ENCODE results near the gene SH3BGRL3. TPM values are rescaled to one million over a fixed set of nuclear protein-coding genes. Genes with fewer than 3 reads are reported as not detected.

SH3BGRL3 gene
- total and polyA plus RNA-seq, 7 experiments from 2014 or later = 156 to 636 (median 380) TPM

- H3K4me1 Mint-ChIP-seq = peaks cover 0 to 6% (median 0%) of the 10 kb centered on the region in 7 donors
- ATAC-seq (peak; percentile 80), DNase-seq (no peak)
- H3K27ac Mint-ChIP-seq = peak overlapping the region in 1 of 9 donors; percentile 5
- intact Hi-C loops (cut with micrococcal nuclease) = no loop called here
- Histone ChIP-seq H3K4me3 (ENCODE audit: low read length) (no peak overlapping the region), H3K27me3 (ENCODE audit: control insufficient read depth in 2 of 2, insufficient read depth in 2 of 2, low read length in 2 of 2) (no peaks in the 10 kb centered on the region), H3K27ac (ENCODE audit: low read depth, low read length) (no peak overlapping the region), H3K36me3 (ENCODE audit: control insufficient read depth in 2 of 3, insufficient read depth in 3 of 3, low read length in 3 of 3) (peaks cover 3 to 81% (median 14%) of the 10 kb centered on the region in 3 experiments), H3K4me1 (ENCODE audit: control insufficient read depth in 2 of 2, insufficient read depth in 2 of 2, low read length in 2 of 2) (no peaks in the 10 kb centered on the region), H3K9me3 (ENCODE audit: control insufficient read depth in 2 of 3, low read length in 3 of 3) (no peaks in the 10 kb centered on the region)
- ChIA-PET POLR2A (interaction anchor here (0.6 kb wide), 1 partner anchor 10 kb away, joined by 4 read pairs; no protein-coding TSS in a partner anchor), CTCF (no interaction called here)
- peaks cover 19 to 66% (median 42%) of the 10 kb centered on the region in 5 donors for H3K36me3 Mint-ChIP-seq
- H3K9me3 Mint-ChIP-seq = no peaks in the 10 kb centered on the region
- H3K4me3 Mint-ChIP-seq = no peak overlapping the region
- H3K27me3 Mint-ChIP-seq = no peaks in the 10 kb centered on the region
These were observed 20.3 kb upstream of the SH3BGRL3 start for GRCh38 chr1:26259578-26259977.

GRCh38 chr1:26263212-26263611 lies 16.7 kb upstream of the SH3BGRL3 start:
- Mint-ChIP-seq H3K27me3 (no peaks in the 10 kb centered on the region), H3K4me1 (peaks cover 0 to 9% (median 0%) of the 10 kb centered on the region in 7 donors), H3K4me3 (no peak overlapping the region), H3K36me3 (peaks cover 17 to 62% (median 45%) of the 10 kb centered on the region in 5 donors), H3K27ac (no peak overlapping the region), H3K9me3 (peaks cover 0 to 3% (median 1%) of the 10 kb centered on the region in 11 donors)
- ATAC-seq (no peak), DNase-seq (no peak)
- intact Hi-C loops (cut with micrococcal nuclease) = no loop called here
- H3K4me1 ChIP-seq (ENCODE audit: control insufficient read depth in 2 of 2, insufficient read depth in 2 of 2, low read length in 2 of 2) = no peaks in the 10 kb centered on the region
- POLR2A ChIA-PET = interaction anchor here (0.5 kb wide), 1 partner anchor 85 kb away, joined by 3 read pairs; no protein-coding TSS in a partner anchor
- no peaks in the 10 kb centered on the region for H3K9me3 ChIP-seq (ENCODE audit: control insufficient read depth in 2 of 3, low read length in 3 of 3)
- CTCF ChIA-PET = interaction anchor here (0.8 kb wide), 1 partner anchor 111 kb away, joined by 3 read pairs; no protein-coding TSS in a partner anchor
- H3K27ac ChIP-seq (ENCODE audit: low read depth, low read length) = no peak overlapping the region
- no peak overlapping the region for H3K4me3 ChIP-seq (ENCODE audit: low read length)
- peaks cover 3 to 60% (median 5%) of the 10 kb centered on the region in 3 experiments for H3K36me3 ChIP-seq (ENCODE audit: control insufficient read depth in 2 of 3, insufficient read depth in 3 of 3, low read length in 3 of 3)
- H3K27me3 ChIP-seq (ENCODE audit: control insufficient read depth in 2 of 2, insufficient read depth in 2 of 2, low read length in 2 of 2) = no peaks in the 10 kb centered on the region

GRCh38 chr1:26265405-26265804 lies 14.5 kb upstream of the SH3BGRL3 start:
- ChIA-PET CTCF (interaction anchor here (0.6 kb wide), 1 partner anchor 61 kb away, joined by 3 read pairs; no protein-coding TSS in a partner anchor), POLR2A (no interaction called here)
- Histone ChIP-seq H3K9me3 (ENCODE audit: control insufficient read depth in 2 of 3, low read length in 3 of 3) (peaks cover 0 to 9% (median 4%) of the 10 kb centered on the region in 3 experiments), H3K27me3 (ENCODE audit: control insufficient read depth in 2 of 2, insufficient read depth in 2 of 2, low read length in 2 of 2) (no peaks in the 10 kb centered on the region), H3K27ac (ENCODE audit: low read depth, low read length) (no peak overlapping the region), H3K36me3 (ENCODE audit: control insufficient read depth in 2 of 3, insufficient read depth in 3 of 3, low read length in 3 of 3) (peaks cover 0 to 59% (median 0%) of the 10 kb centered on the region in 3 experiments), H3K4me3 (ENCODE audit: low read length) (no peak overlapping the region), H3K4me1 (ENCODE audit: control insufficient read depth in 2 of 2, insufficient read depth in 2 of 2, low read length in 2 of 2) (no peaks in the 10 kb centered on the region)
- no peak overlapping the region for H3K27ac Mint-ChIP-seq
- intact Hi-C loops (cut with micrococcal nuclease) = no loop called here
- no peak for DNase-seq
- peaks cover 0 to 6% (median 0%) of the 10 kb centered on the region in 7 donors for H3K4me1 Mint-ChIP-seq
- no peak overlapping the region for H3K4me3 Mint-ChIP-seq
- no peak for ATAC-seq
- H3K36me3 Mint-ChIP-seq = peaks cover 14 to 66% (median 46%) of the 10 kb centered on the region in 5 donors
- peaks cover 0 to 15% (median 8%) of the 10 kb centered on the region in 11 donors for H3K9me3 Mint-ChIP-seq
- no peaks in the 10 kb centered on the region for H3K27me3 Mint-ChIP-seq

GRCh38 chr1:26268290-26269197 lies 11.3 kb upstream of the SH3BGRL3 start:
- intact Hi-C loops (cut with micrococcal nuclease) = no loop called here
- POLR2A ChIA-PET = interaction anchor here (1.0 to 26.8 kb wide), 2 partner anchors 45 to 70 kb away, joined by 3 to 1967 read pairs; partner anchors contain the start of genes CD52 and UBXN11
- H3K4me3 Mint-ChIP-seq = no peak overlapping the region

GRCh38 chr1:26269198-26269550 lies 10.7 kb upstream of the SH3BGRL3 start:
- H3K4me1 Mint-ChIP-seq = peaks cover 0 to 6% (median 0%) of the 10 kb centered on the region in 7 donors
- H3K9me3 Mint-ChIP-seq = peaks cover 0 to 15% (median 8%) of the 10 kb centered on the region in 11 donors
- DNase-seq (no peak), ATAC-seq (no peak)
- Histone ChIP-seq H3K27ac (ENCODE audit: low read depth, low read length) (no peak overlapping the region), H3K4me3 (ENCODE audit: low read length) (no peak overlapping the region), H3K9me3 (ENCODE audit: control insufficient read depth in 2 of 3, low read length in 3 of 3) (peaks cover 0 to 9% (median 4%) of the 10 kb centered on the region in 3 experiments), H3K36me3 (ENCODE audit: control insufficient read depth in 2 of 3, insufficient read depth in 3 of 3, low read length in 3 of 3) (peaks cover 0 to 54% (median 0%) of the 10 kb centered on the region in 3 experiments), H3K27me3 (ENCODE audit: control insufficient read depth in 2 of 2, insufficient read depth in 2 of 2, low read length in 2 of 2) (no peaks in the 10 kb centered on the region), H3K4me1 (ENCODE audit: control insufficient read depth in 2 of 2, insufficient read depth in 2 of 2, low read length in 2 of 2) (no peaks in the 10 kb centered on the region)
- H3K36me3 Mint-ChIP-seq = peaks cover 22 to 60% (median 33%) of the 10 kb centered on the region in 5 donors
- no peaks in the 10 kb centered on the region for H3K27me3 Mint-ChIP-seq
- POLR2A ChIA-PET = interaction anchor here (0.7 to 26.8 kb wide), 2 partner anchors 10 to 44 kb away, joined by 4 to 1967 read pairs; partner anchors contain the start of genes CD52 and UBXN11
- CTCF ChIA-PET = interaction anchor here (1.0 kb wide), 1 partner anchor 96 kb away, joined by 4 read pairs; no protein-coding TSS in a partner anchor
- H3K27ac Mint-ChIP-seq = peak overlapping the region in 1 of 9 donors; percentile 49
- intact Hi-C loops (cut with micrococcal nuclease) = no loop called here
- H3K4me3 Mint-ChIP-seq = no peak overlapping the region

More at GRCh38 chr1:26268290-26269197, 11.3 kb upstream of the SH3BGRL3 start:
- Histone ChIP-seq H3K4me3 (ENCODE audit: low read length) (no peak overlapping the region), H3K36me3 (ENCODE audit: control insufficient read depth in 2 of 3, insufficient read depth in 3 of 3, low read length in 3 of 3) (peaks cover 0 to 60% (median 0%) of the 10 kb centered on the region in 3 experiments), H3K9me3 (ENCODE audit: control insufficient read depth in 2 of 3, low read length in 3 of 3) (peaks cover 0 to 9% (median 4%) of the 10 kb centered on the region in 3 experiments), H3K27ac (ENCODE audit: low read depth, low read length) (no peak overlapping the region), H3K4me1 (ENCODE audit: control insufficient read depth in 2 of 2, insufficient read depth in 2 of 2, low read length in 2 of 2) (no peaks in the 10 kb centered on the region), H3K27me3 (ENCODE audit: control insufficient read depth in 2 of 2, insufficient read depth in 2 of 2, low read length in 2 of 2) (no peaks in the 10 kb centered on the region)
- Mint-ChIP-seq H3K27ac (peak overlapping the region in 1 of 9 donors; percentile 65), H3K9me3 (peaks cover 0 to 15% (median 8%) of the 10 kb centered on the region in 11 donors), H3K27me3 (no peaks in the 10 kb centered on the region), H3K36me3 (peaks cover 22 to 66% (median 39%) of the 10 kb centered on the region in 5 donors), H3K4me1 (peaks cover 0 to 6% (median 0%) of the 10 kb centered on the region in 7 donors)
- DNase-seq (no peak), ATAC-seq (no peak)
- CTCF ChIA-PET = interaction anchor here (1.0 kb wide), 1 partner anchor 96 kb away, joined by 4 read pairs; no protein-coding TSS in a partner anchor

- ChIA-PET POLR2A (interaction anchor here (0.7 to 26.8 kb wide), 6 partner anchors 14 to 141 kb away, joined by 3 to 1967 read pairs (median 5); partner anchors contain the start of genes CD52, CEP85 and UBXN11), CTCF (interaction anchor here (0.6 to 17.9 kb wide), 18 partner anchors 10 to 428 kb away, joined by 3 to 541 read pairs (median 5); partner anchors contain the start of genes CD52, CEP85, UBXN11 and ZNF683)
- Mint-ChIP-seq H3K9me3 (no peaks in the 10 kb centered on the region), H3K4me3 (no peak overlapping the region), H3K27me3 (no peaks in the 10 kb centered on the region), H3K4me1 (peaks cover 29 to 53% (median 37%) of the 10 kb centered on the region in 7 donors), H3K27ac (peak overlapping the region in 5 of 9 donors; percentile 29 to 89 (median 83)), H3K36me3 (peaks cover 4 to 42% (median 11%) of the 10 kb centered on the region in 5 donors)
- Histone ChIP-seq H3K27ac (ENCODE audit: low read depth, low read length) (no peak overlapping the region), H3K9me3 (ENCODE audit: control insufficient read depth in 2 of 3, low read length in 3 of 3) (no peaks in the 10 kb centered on the region), H3K27me3 (ENCODE audit: control insufficient read depth in 2 of 2, insufficient read depth in 2 of 2, low read length in 2 of 2) (no peaks in the 10 kb centered on the region), H3K4me3 (ENCODE audit: low read length) (no peak overlapping the region), H3K36me3 (ENCODE audit: control insufficient read depth in 2 of 3, insufficient read depth in 3 of 3, low read length in 3 of 3) (peaks cover 0 to 38% (median 0%) of the 10 kb centered on the region in 3 experiments), H3K4me1 (ENCODE audit: control insufficient read depth in 2 of 2, insufficient read depth in 2 of 2, low read length in 2 of 2) (peaks cover 41 to 43% of the 10 kb centered on the region in 2 donors)
- DNase-seq = no peak
- intact Hi-C loops (cut with micrococcal nuclease) = loop anchor here (1.0 to 5.0 kb wide), 11 partner anchors 14 to 163 kb away; partner anchors contain the start of genes CEP85 (in 2 of the 2) and PDIK1L (in 1 of the 2)
- peak; percentile 45 for ATAC-seq
These were observed 5.0 kb upstream of the SH3BGRL3 start for GRCh38 chr1:26274801-26275425.
